Left lung (tissue), 10 donors: ENCODE results near the gene JAK3. TPM values are rescaled to one million over a fixed set of nuclear protein-coding genes. Genes with fewer than 3 reads are reported as not detected.
"Not testable (repeated sequence)": the region's sequence is repeated elsewhere in the genome, so short reads cannot be mapped to it uniquely, and the experiment has no call there.

Experiments
- ATAC-seq: fragments of 200-7000 bp; cut with Tn5 transposase; one replicate; pipeline ENCODE4 v1.9.1; 2020; ENCODE audit warnings: moderate library complexity
- DNase-seq, 4 donors: peaks; one replicate each; pipeline ENCODE4 v3.0.0-alpha.2; 2013 to 2020
- H3K27ac ChIP-seq, 2 donors: fragments of 200-600 bp; sonication (generic) in 1 of 2; one replicate each; pipeline versions ENCODE4 v1.5.0 to v1.8.0; 2020 to 2021
- H3K27me3 ChIP-seq, 2 donors: fragments of 200-600 bp; sonication (generic) in 1 of 2; one replicate each; pipeline versions ENCODE4 v1.5.0 to v1.8.0; 2020 to 2021
- H3K36me3 ChIP-seq, 2 donors: fragments of 200-600 bp; sonication (generic) in 1 of 2; one replicate each; pipeline versions ENCODE4 v1.5.0 to v1.8.0; 2020 to 2021
- H3K4me1 ChIP-seq, 2 donors: fragments of 200-600 bp; one replicate each; pipeline ENCODE4 v1.8.0; 2021
- H3K4me3 ChIP-seq, 2 donors: fragments of 200-600 bp; sonication (generic) in 1 of 2; one replicate each; pipeline versions ENCODE4 v1.5.0 to v1.8.0; 2020 to 2021; ENCODE audit warnings: mild to moderate bottlenecking in 1 of 2
- H3K9me3 ChIP-seq, 2 donors: fragments of 200-600 bp; sonication (generic) in 1 of 2; one replicate each; pipeline versions ENCODE4 v1.5.0 to v1.8.0; 2020 to 2021
- CTCF ChIP-seq, 2 donors: fragments of 200-600 bp; sonication (generic) in 1 of 2; IDR thresholded peaks; one replicate each; pipeline versions ENCODE4 v1.5.0 to v1.8.0; 2021; ENCODE audit warnings: antibody characterized with exemption in 2 of 2
- intact Hi-C, 2 donors: fragments of 100-400 bp; cut with DNase I; formaldehyde crosslinking; loops; one replicate each; pipeline versions ENCODE4 v1.11.2 to v1.14.2; 2022
- polyA plus RNA-seq, 6 donors: library from polyadenylated mRNA; unstranded; fragments of 120-200 nt; gene quantifications; one replicate each; pipeline ENCODE4 v1.2.1, GENCODE V29; 2013; ENCODE audit not compliant: insufficient read length in 6 of 6
- total RNA-seq, 2 donors: library from RNA; stranded (reverse); fragmentation: NEBNext Ultra II Directional; extraction: Animal tissue kit (Norgen Biotek cat#: 25700); gene quantifications; one replicate each; pipeline ENCODE4 v1.2.1, GENCODE V29; 2021
- donor health status: DM: no; HTN: yes; CAD: no.
- donor health status: DM: no; HTN: no; CAD: no.

The JAK3 gene
- total and polyA plus RNA-seq, 8 donors: 2.3 to 35.9 (median 3.0) TPM

- intact Hi-C loops: loop anchor here in 1 of 2 donors (10.0 kb wide), 1 partner anchor 74 kb away; the partner anchor contains the start of gene RPL18A
- TF ChIP-seq CTCF (IDR thresholded peaks at IDR 0.05): no peak
- H3K9me3 ChIP-seq: no peaks in the 10 kb centered on the region
Measured at GRCh38 chr19:17780781-17781180, 67.0 kb downstream of the JAK3 start.

GRCh38 chr19:17778968-17779929, 68.5 kb downstream of the JAK3 start:
- DNase-seq (peak in 1 of 4 donors; percentile 79), ATAC-seq (peak; percentile 20)
- Histone ChIP-seq H3K27ac (peak overlapping the region in 1 of 2 donors; percentile 31), H3K9me3 (no peaks in the 10 kb centered on the region), H3K36me3 (peaks cover 0 to 24% of the 10 kb centered on the region in 2 donors), H3K4me1 (peaks cover 6 to 19% of the 10 kb centered on the region in 2 donors), H3K4me3 (peak overlapping the region in 1 of 2 donors; percentile 37), H3K27me3 (peaks cover 0 to 46% of the 10 kb centered on the region in 2 donors)
- intact Hi-C loops: no loop called here
- no peak for TF ChIP-seq CTCF (IDR thresholded peaks at IDR 0.05)

More at GRCh38 chr19:17780781-17781180, 67.0 kb downstream of the JAK3 start:
- peaks cover 6 to 19% of the 10 kb centered on the region in 2 donors for H3K4me1 ChIP-seq
- H3K27me3 ChIP-seq: peaks cover 0 to 46% of the 10 kb centered on the region in 2 donors
- H3K36me3 ChIP-seq: peaks cover 0 to 24% of the 10 kb centered on the region in 2 donors
- no peak overlapping the region for H3K4me3 ChIP-seq
- H3K27ac ChIP-seq: no peak overlapping the region
- no peak for DNase-seq
- no peak for ATAC-seq

- peaks cover 6 to 17% of the 10 kb centered on the region in 2 donors for H3K4me1 ChIP-seq
- peak overlapping the region in 1 of 2 donors; percentile 37 for H3K4me3 ChIP-seq
Measured at GRCh38 chr19:17778251-17778967, 69.4 kb downstream of the JAK3 start.

GRCh38 chr19:17777840-17778239, 69.9 kb downstream of the JAK3 start:
- DNase-seq, ATAC-seq, intact Hi-C loops: not testable (repeated sequence)

More at GRCh38 chr19:17778251-17778967, 69.4 kb downstream of the JAK3 start:
- peak overlapping the region in 1 of 2 donors; percentile 31 for H3K27ac ChIP-seq
- H3K27me3 ChIP-seq: peaks cover 0 to 46% of the 10 kb centered on the region in 2 donors
- ATAC-seq (peak; percentile 82), DNase-seq (peak in 2 of 4 donors; percentile 82 to 94)
- H3K9me3 ChIP-seq: no peaks in the 10 kb centered on the region
- intact Hi-C loops: no loop called here
- H3K36me3 ChIP-seq: peaks cover 0 to 21% of the 10 kb centered on the region in 2 donors
- no peak for TF ChIP-seq CTCF (IDR thresholded peaks at IDR 0.05)

GRCh38 chr19:17775991-17776803, 71.6 kb downstream of the JAK3 start:
- Histone ChIP-seq H3K9me3 (no peaks in the 10 kb centered on the region), H3K27ac (no peak overlapping the region), H3K27me3 (peaks cover 0 to 40% of the 10 kb centered on the region in 2 donors), H3K4me1 (peaks cover 6 to 17% of the 10 kb centered on the region in 2 donors), H3K4me3 (no peak overlapping the region), H3K36me3 (peaks cover 0 to 21% of the 10 kb centered on the region in 2 donors)
- ATAC-seq (peak; percentile 27), DNase-seq (no peak)
- intact Hi-C loops: no loop called here
- TF ChIP-seq CTCF (IDR thresholded peaks at IDR 0.05): no peak

More at GRCh38 chr19:17777840-17778239, 69.9 kb downstream of the JAK3 start:
- H3K4me3 ChIP-seq, H3K27ac ChIP-seq, H3K9me3 ChIP-seq: not testable (repeated sequence)
- H3K4me1 ChIP-seq: peaks cover 6 to 17% of the 10 kb centered on the region in 2 donors
- peaks cover 0 to 46% of the 10 kb centered on the region in 2 donors for H3K27me3 ChIP-seq
- H3K36me3 ChIP-seq: peaks cover 0 to 20% of the 10 kb centered on the region in 2 donors
